K562 (cell line): ENCODE results near the gene ZNF763. TPM values are rescaled to one million over a fixed set of nuclear protein-coding genes. Genes with fewer than 3 reads are reported as not detected.

Source experiments
- CBFA2T2 ChIP-seq: fragments of 450-650 bp; conservative IDR thresholded peaks from 2 replicates; pipeline ENCODE4 v1.6.1; 2017; ENCODE audit warnings: mild to moderate bottlenecking
- CREM ChIP-seq: IDR thresholded peaks from 2 replicates; pipeline ENCODE4 v1.6.1; 2014; ENCODE audit warnings: antibody characterized with exemption, low read depth
- ELF4 ChIP-seq: fragments of 450-650 bp; formaldehyde crosslinking; IDR thresholded peaks from 2 replicates; pipeline ENCODE4 v1.4.0; 2022; ENCODE audit warnings: missing genetic modification characterization
- ERF ChIP-seq: fragments of 450-650 bp; formaldehyde crosslinking; IDR thresholded peaks from 2 replicates; pipeline ENCODE4 v1.4.0; 2020; ENCODE audit warnings: mild to moderate bottlenecking, mixed read lengths
- ETV5 ChIP-seq: sonication (generic); formaldehyde crosslinking; IDR thresholded peaks from 2 replicates; pipeline ENCODE4 v1.4.0; 2020; ENCODE audit warnings: low read depth, mild to moderate bottlenecking, missing genetic modification reagents
- EWSR1 ChIP-seq: fragments of 450-650 bp; IDR thresholded peaks from 2 replicates; pipeline ENCODE4 v1.6.1; 2018; ENCODE audit warnings: borderline replicate concordance, mild to moderate bottlenecking, low read depth, moderate library complexity; ENCODE audit not compliant: partially characterized antibody
- FOXK2 ChIP-seq, 2 experiments: fragments of 450-650 bp; IDR thresholded peaks in 1 of 2; conservative IDR thresholded peaks in 1 of 2; 2 replicates each; pipeline ENCODE4 v1.6.1; 2016; ENCODE audit warnings: low read depth in 2 of 2, mild to moderate bottlenecking in 1 of 2
- KHSRP ChIP-seq: fragments of 450-650 bp; IDR thresholded peaks from 2 replicates; pipeline ENCODE4 v1.6.1; 2017
- MLX ChIP-seq, 2 experiments: fragments of 450-650 bp in 1 of 2; sonication (generic) in 1 of 2; formaldehyde crosslinking; conservative IDR thresholded peaks; 2 replicates each; pipeline versions ENCODE4 v1.4.0 to v1.8.1; 2020 to 2022; ENCODE audit warnings: mild to moderate bottlenecking in 1 of 2, missing genetic modification reagents in 1 of 2
- NBN ChIP-seq: fragments of 450-650 bp; IDR thresholded peaks from 2 replicates; pipeline ENCODE4 v1.6.1; 2016; ENCODE audit warnings: low read depth, mild to moderate bottlenecking
- NELFE ChIP-seq: IDR thresholded peaks from 2 replicates; pipeline ENCODE4 v1.6.1; 2011; ENCODE audit warnings: mild to moderate bottlenecking; ENCODE audit not compliant: insufficient read depth, insufficient read length
- POLR3A ChIP-seq: IDR thresholded peaks from 2 replicates; pipeline ENCODE4 v1.6.1; 2011; ENCODE audit warnings: borderline replicate concordance, mild to moderate bottlenecking, moderate library complexity; ENCODE audit not compliant: insufficient read length, insufficient read depth; ENCODE audit errors: extremely low read depth
- PPARD ChIP-seq: fragments of 250-450 bp; sonication (Bioruptor Pico); IDR thresholded peaks from 2 replicates; pipeline ENCODE4 v1.8.0; 2022; ENCODE audit warnings: inconsistent platforms, mild to moderate bottlenecking, moderate library complexity
- PREB ChIP-seq: sonication (generic); formaldehyde crosslinking; IDR thresholded peaks from 2 replicates; pipeline ENCODE4 v1.8.1; 2023; ENCODE audit warnings: mild to moderate bottlenecking, missing genetic modification reagents
- SAFB2 ChIP-seq: fragments of 200-400 bp; formaldehyde crosslinking; IDR thresholded peaks from 2 replicates; pipeline ENCODE4 v1.6.1; 2018; ENCODE audit warnings: borderline replicate concordance, low read length, low read depth, moderate library complexity; ENCODE audit not compliant: severe bottlenecking
- SIRT6 ChIP-seq: IDR thresholded peaks from one replicate; pipeline ENCODE4 v1.6.1; 2012; ENCODE audit warnings: low read depth, mild to moderate bottlenecking, control low read depth, inconsistent platforms, low read length, moderate library complexity
- SREBF1 ChIP-seq: fragments of 150-350 bp; IDR thresholded peaks from 2 replicates; pipeline ENCODE4 v1.6.1; 2014; ENCODE audit warnings: antibody characterized with exemption, low read depth, low read length, borderline replicate concordance
- SRSF3 ChIP-seq: fragments of 200-400 bp; formaldehyde crosslinking; IDR thresholded peaks from 2 replicates; pipeline ENCODE4 v1.6.1; 2016; ENCODE audit warnings: mild to moderate bottlenecking, low read length, moderate library complexity; ENCODE audit not compliant: insufficient read depth
- TCF3 ChIP-seq: sonication (generic); formaldehyde crosslinking; IDR thresholded peaks from 2 replicates; pipeline ENCODE4 v1.4.0; 2020; ENCODE audit warnings: mild to moderate bottlenecking, missing genetic modification reagents
- THAP7 ChIP-seq: fragments of 250-450 bp; sonication (Bioruptor Pico); IDR thresholded peaks from 2 replicates; pipeline ENCODE4 v1.5.0; 2021
- THRAP3 ChIP-seq: fragments of 450-650 bp; IDR thresholded peaks from 2 replicates; pipeline ENCODE4 v1.6.1; 2016; ENCODE audit warnings: mild to moderate bottlenecking, inconsistent platforms, borderline replicate concordance
- ZNF766 ChIP-seq: fragments of 200-800 bp; sonication (Bioruptor generic); conservative IDR thresholded peaks from 2 replicates; pipeline ENCODE4 v1.6.1; 2016; ENCODE audit warnings: missing genetic modification characterization, missing compliant biosample characterization
- polyA plus RNA-seq, 8 experiments: library from polyadenylated mRNA; depleted of rRNA in 4 of 8; stranded (reverse) in 5 of 8; unstranded in 3 of 8; fragments of >200 nt; fragmentation: Nextera tagmentation in 2 of 8; fragmentation: Illumina TruSeq in 1 of 8; extraction: Ambion mirVana in 2 of 8; extraction: Trizol in 1 of 8; gene quantifications; 2 replicates each; pipeline versions ENCODE4 v1.2.1 to v1.2.3, GENCODE V29; 2011 to 2014; ENCODE audit warnings: inconsistent platforms in 1 of 8, missing spikeins in 1 of 8
- total RNA-seq, 7 experiments: library from RNA; depleted of rRNA in 6 of 7; stranded (reverse); fragments of >200 nt in 6 of 7; fragmentation: Illumina TruSeq in 2 of 7; extraction: Trizol in 2 of 7; gene quantifications; 2 replicates each; pipeline versions ENCODE4 v1.2.1 to v1.2.3, GENCODE V29; 2011 to 2021; ENCODE audit warnings: low replicate concordance in 1 of 7

Gene ZNF763
- total and polyA plus RNA-seq, 9 of the 15 experiments (the other 6 are each of a cell fraction or from before 2014, with no cell fraction given): 0.08 to 0.28 (median 0.16) TPM; not detected in 3

GRCh38 chr19:11924886-11925650, 39.8 kb upstream of the ZNF763 start, which contains the start of gene ZNF700 (continued):
- TF ChIP-seq FOXK2 (conservative IDR thresholded peaks at IDR 0.05 in 1 of 2, IDR thresholded peaks at IDR 0.05 in 1 of 2; ENCODE audit: low read depth in 2 of 2) (no peak), ERF (CRISPR knock-in tag) (no peak), MLX (CRISPR knock-in tag; conservative IDR thresholded peaks at IDR 0.05) (no peak), ELF4 (no peak), NBN (no peak), ETV5 (CRISPR knock-in tag) (peak; percentile 51), CREM (peak; percentile 54), CBFA2T2 (no peak), SAFB2 (no peak), SRSF3 (no peak), SIRT6 (no peak), TCF3 (CRISPR knock-in tag) (no peak), EWSR1 (no peak), ZNF766 (CRISPR knock-in tag) (no peak), NELFE (no peak), SREBF1 (no peak), POLR3A (no peak), KHSRP (no peak), PPARD (CRISPR knock-in tag) (no peak), THRAP3 (no peak), PREB (CRISPR knock-in tag) (no peak), THAP7 (CRISPR knock-in tag) (no peak)
